Right cardiac atrium (tissue), 5 donors: ENCODE measurements around the gene EXOC3. TPM values are rescaled to one million over a fixed set of nuclear protein-coding genes. Genes with fewer than 3 reads are reported as not detected.
A peak's percentile ranks its signal among the peaks of the same experiment; 100 is the strongest.

Experiments used
- ATAC-seq, 2 donors: fragments of 200-7000 bp; cut with Tn5 transposase; one replicate each; pipeline versions ENCODE4 v1.8.0 to v1.9.1; 2020; ENCODE audit warnings: moderate library complexity in 2 of 2, mild to moderate bottlenecking in 1 of 2
- DNase-seq, 3 donors: peaks; one replicate each; pipeline ENCODE4 v3.0.0-alpha.2; 2020
- H3K27ac ChIP-seq: one replicate; pipeline ENCODE4 v1.5.1; 2013; ENCODE audit warnings: mild to moderate bottlenecking, low read length, control low read depth, moderate library complexity
- H3K27me3 ChIP-seq: one replicate; pipeline ENCODE4 v1.6.1; 2013; ENCODE audit not compliant: control insufficient read depth, insufficient read depth
- H3K4me1 ChIP-seq: one replicate; pipeline ENCODE4 v1.6.1; 2013; ENCODE audit warnings: low read length; ENCODE audit not compliant: control insufficient read depth, insufficient read depth
- H3K4me3 ChIP-seq: one replicate; pipeline ENCODE4 v1.5.1; 2013; ENCODE audit warnings: low read length, control low read depth
- H3K9me3 ChIP-seq: one replicate; pipeline ENCODE4 v1.6.1; 2013; ENCODE audit warnings: low read length; ENCODE audit not compliant: control insufficient read depth
- WGBS: extraction: QIAGEN DNeasy Blood & Tissue Kit; methylation state at CpG from one replicate; pipeline ENCODE4 v1.1.7; 2013; 5-methylcytosine and 5-hydroxymethylcytosine counted together
- intact Hi-C, 4 donors: fragments of 100-400 bp; cut with DNase I; formaldehyde crosslinking; loops; one replicate each; pipeline versions ENCODE4 v1.11.0 to v1.14.0; 2022 to 2023
- polyA plus RNA-seq: library from polyadenylated mRNA; stranded (reverse); fragments of 200-250 nt; gene quantifications from one replicate; pipeline ENCODE4 v1.2.3, GENCODE V29; 2013
- total RNA-seq, 4 donors: library from RNA; stranded (reverse); fragmentation: NEBNext Ultra II Directional; extraction: Animal tissue kit (Norgen Biotek cat#: 25700); gene quantifications; one replicate each; pipeline ENCODE4 v1.2.1, GENCODE V29; 2021
- donor health status: healthy with polysubstance abuse.
- donor health status: DM: no; HTN: yes; CAD: no.
- donor health status: DM: no; HTN: no; CAD: no.
- donor health status: DM: no; HTN: yes; CAD: no; lungs with severe emphysema.
- donor health status: DM: yes; HTN: yes; CAD: no.

Gene EXOC3
- total and polyA plus RNA-seq, 5 donors: 30.1 to 50.2 (median 46.5) TPM

DNA sequence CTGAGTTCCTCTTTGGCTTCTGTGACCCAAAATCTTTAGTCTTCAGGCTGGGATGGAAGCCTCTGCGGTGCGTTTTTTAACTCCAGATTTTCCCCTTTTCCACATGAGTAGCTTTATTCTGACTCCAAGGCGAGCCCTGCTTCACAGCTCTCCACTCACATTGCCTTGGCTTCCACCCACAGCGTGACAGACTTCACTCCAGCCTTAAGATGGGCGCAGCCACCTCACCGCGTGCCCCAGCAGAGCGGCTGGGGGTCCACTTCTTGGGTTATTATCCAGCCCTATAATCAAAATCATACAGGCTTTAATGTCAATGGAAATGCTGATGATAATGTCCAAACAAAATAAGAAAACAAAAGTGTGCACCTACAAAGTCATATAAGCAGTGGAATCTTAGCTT is 1.2 kb downstream of the EXOC3 start:
- Histone ChIP-seq H3K27me3 (no peaks in the 10 kb centered on the region), H3K4me3 (no peak overlapping the region), H3K4me1 (peaks cover 3% of the 10 kb centered on the region), H3K9me3 (no peaks in the 10 kb centered on the region), H3K27ac (no peak overlapping the region)
- DNase-seq: no peak
- WGBS: 86% methylated on average over 8 of the region's 8 CpGs
- ATAC-seq: no peak
- intact Hi-C loops: no loop called here

DNA sequence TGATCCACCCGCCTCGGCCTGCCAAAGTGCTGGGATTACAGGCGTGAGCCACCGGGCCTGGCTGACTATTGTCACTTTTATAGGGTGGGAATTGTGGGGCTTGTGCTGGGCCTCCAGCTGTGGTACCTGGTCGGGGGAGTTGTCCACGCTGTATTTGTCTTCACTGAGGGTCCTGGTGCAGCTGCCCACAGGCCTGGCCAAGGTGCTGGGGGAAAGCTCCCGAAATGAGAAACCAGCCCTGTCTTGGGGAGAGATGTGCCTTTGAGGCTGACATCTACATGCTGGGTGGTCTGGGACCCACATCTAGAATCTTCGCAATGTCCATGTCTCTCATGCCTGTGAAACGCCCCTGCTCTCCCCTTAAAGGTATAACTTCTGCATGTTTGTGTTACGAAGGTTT is 2.6 kb downstream of the EXOC3 start:
- ATAC-seq (no peak), DNase-seq (no peak)
- Histone ChIP-seq H3K4me3 (no peak overlapping the region), H3K4me1 (peaks cover 3% of the 10 kb centered on the region), H3K27me3 (no peaks in the 10 kb centered on the region), H3K27ac (no peak overlapping the region), H3K9me3 (no peaks in the 10 kb centered on the region)
- WGBS: 94% methylated on average over 10 of the region's 10 CpGs
- intact Hi-C loops: no loop called here

DNA sequence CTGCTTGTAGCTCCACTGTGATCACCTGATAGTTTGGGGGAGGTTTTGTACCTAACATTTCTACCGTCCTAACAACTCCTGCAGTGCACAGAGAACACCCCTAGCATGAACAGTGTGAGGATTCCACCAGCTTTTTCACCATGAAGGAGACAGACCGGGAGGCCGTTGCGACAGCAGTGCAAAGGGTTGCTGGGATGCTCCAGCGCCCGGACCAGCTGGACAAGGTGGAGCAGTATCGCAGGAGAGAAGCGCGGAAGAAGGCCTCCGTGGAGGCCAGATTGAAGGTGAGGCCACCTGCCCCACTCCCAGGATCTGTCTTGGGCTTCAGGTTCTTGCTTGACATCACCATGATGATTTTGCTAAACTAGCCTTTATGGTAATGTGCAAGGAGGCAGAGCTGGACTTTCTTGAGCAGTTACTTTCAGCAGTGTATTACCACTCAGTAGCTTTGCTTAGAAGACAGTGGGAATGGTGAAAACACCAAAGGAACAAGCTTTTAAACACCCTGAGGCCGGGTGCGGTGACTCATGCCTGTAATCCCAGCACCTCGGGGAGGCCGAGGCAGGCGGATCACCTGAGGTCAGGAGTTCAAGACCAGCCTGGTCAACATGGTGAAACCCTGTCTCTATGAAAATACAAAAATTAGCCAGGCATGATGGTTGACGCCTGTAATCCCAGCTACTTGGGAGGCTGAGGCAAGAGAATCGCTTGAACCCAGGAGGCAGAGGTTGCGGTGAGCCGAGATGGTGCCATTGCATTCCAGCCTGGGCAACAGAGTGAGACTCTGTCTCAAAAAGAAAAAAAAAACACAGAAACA is 3.3 kb downstream of the EXOC3 start:
- Histone ChIP-seq H3K4me3 (no peak overlapping the region), H3K9me3 (no peaks in the 10 kb centered on the region), H3K27me3 (no peaks in the 10 kb centered on the region), H3K27ac (no peak overlapping the region), H3K4me1 (peaks cover 3% of the 10 kb centered on the region)
- intact Hi-C loops: no loop called here
- WGBS: 90% methylated on average over 19 of the region's 19 CpGs
- DNase-seq (no peak), ATAC-seq (no peak)

DNA sequence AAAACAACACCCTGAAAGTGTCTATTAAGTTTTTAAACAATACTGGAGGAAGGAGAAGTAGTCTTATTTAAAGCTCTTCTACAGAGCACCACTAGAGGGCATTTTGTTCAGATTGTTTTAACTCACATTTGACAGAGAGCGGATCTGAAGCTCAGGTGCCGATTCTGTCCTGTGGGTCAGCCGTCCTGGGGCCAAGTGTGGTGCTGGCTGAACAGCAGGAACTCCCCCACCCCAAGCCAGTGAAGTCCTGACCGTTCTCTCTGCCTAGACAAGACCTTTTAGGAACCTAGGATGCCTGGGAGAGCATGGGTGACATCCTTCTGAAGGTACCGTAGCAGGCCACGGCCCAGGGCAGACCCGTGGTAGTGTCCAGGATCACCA is 3.9 kb downstream of the EXOC3 start:
- Histone ChIP-seq H3K9me3 (no peaks in the 10 kb centered on the region), H3K4me3 (no peak overlapping the region), H3K27me3 (no peaks in the 10 kb centered on the region), H3K27ac (no peak overlapping the region), H3K4me1 (peaks cover 3% of the 10 kb centered on the region)
- 56% methylated on average over 7 of the region's 7 CpGs for WGBS
- intact Hi-C loops: no loop called here
- DNase-seq (no peak), ATAC-seq (no peak)

DNA sequence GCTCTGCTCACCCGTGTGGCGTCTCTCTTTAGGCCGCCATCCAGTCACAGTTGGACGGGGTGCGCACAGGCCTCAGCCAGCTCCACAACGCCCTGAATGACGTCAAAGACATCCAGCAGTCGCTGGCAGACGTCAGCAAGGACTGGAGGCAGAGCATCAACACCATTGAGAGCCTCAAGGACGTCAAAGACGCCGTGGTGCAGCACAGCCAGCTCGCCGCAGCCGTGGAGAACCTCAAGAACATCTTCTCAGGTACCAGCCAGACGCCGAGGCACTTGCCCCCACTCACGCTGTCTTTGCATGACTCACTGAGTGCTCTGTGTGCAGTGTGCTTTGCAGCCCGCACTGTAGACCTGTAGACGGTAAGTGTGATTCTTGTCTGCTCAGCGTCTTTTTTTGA is 4.5 kb downstream of the EXOC3 start:
- intact Hi-C loops: no loop called here
- no peak overlapping the region for H3K4me3 ChIP-seq
- no peak overlapping the region for H3K27ac ChIP-seq
- no peaks in the 10 kb centered on the region for H3K27me3 ChIP-seq
- peaks cover 2% of the 10 kb centered on the region for H3K9me3 ChIP-seq
- 95% methylated on average over 21 of the region's 21 CpGs for WGBS
- peaks cover 3% of the 10 kb centered on the region for H3K4me1 ChIP-seq
- no peak for DNase-seq
- no peak for ATAC-seq

DNA sequence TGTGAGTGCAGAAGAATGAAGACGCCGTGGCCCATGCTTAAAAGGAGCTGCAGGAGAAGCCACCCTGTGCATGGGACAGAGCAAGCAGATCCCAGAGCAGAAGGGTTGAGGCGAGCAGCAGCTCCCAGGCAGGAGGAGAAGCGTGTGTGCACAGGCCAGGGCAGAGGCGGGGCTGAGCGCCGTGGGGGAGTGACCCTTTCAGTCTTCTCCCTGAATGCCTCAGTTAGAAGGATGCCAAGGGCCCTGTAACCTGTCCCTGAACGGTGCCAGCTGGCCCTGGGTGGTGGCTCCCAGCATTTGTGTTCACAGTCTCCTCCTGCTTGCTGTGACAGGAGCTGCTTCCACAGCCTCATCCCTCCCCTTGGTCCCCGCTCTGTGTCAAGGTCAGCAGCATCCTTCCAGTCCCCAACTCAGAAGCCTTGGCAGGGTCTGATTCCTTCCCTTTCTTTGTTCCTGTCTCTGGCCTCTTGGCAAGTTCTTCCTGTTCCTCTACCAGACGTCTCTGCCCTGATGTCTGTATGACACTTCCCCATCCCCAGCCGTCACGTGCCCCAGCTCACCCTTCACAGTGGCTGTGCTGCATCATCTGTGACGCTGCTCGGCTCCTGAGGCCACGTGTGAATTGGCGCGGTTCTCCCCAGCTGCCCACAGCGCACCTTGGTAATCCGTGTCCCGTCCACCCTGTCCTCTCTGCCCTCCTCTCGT is 5.2 kb downstream of the EXOC3 start:
- no peak overlapping the region for H3K27ac ChIP-seq
- WGBS: 87% methylated on average over 21 of the region's 21 CpGs
- intact Hi-C loops: no loop called here
- peaks cover 3% of the 10 kb centered on the region for H3K9me3 ChIP-seq
- peak; percentile 45 for ATAC-seq
- no peaks in the 10 kb centered on the region for H3K27me3 ChIP-seq
- no peak overlapping the region for H3K4me3 ChIP-seq
- peaks cover 3% of the 10 kb centered on the region for H3K4me1 ChIP-seq
- peak in 2 of 3 donors; percentile 46 to 78 for DNase-seq

DNA sequence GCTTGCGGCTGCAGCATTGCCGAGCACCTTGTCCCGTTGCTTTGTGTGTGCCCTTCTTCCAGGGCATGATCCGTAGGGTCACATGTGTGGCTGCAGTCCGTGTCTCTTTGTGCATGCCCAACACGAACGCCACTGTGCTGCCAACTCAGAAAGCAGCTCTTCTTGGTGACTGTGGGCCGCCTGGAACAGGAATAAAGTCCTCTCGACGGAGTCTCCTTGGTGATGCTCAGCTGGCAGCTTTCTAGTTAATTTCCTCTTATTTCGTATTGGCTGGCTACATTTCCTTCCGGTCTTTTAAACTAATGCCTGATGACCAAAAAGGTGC is 5.8 kb downstream of the EXOC3 start:
- intact Hi-C loops: no loop called here
- DNase-seq (no peak), ATAC-seq (no peak)
- WGBS: 89% methylated on average over 12 of the region's 12 CpGs
- H3K4me3 ChIP-seq: no peak overlapping the region
- no peaks in the 10 kb centered on the region for H3K27me3 ChIP-seq
- H3K9me3 ChIP-seq: peaks cover 3% of the 10 kb centered on the region
- peaks cover 2% of the 10 kb centered on the region for H3K4me1 ChIP-seq
- H3K27ac ChIP-seq: no peak overlapping the region

DNA sequence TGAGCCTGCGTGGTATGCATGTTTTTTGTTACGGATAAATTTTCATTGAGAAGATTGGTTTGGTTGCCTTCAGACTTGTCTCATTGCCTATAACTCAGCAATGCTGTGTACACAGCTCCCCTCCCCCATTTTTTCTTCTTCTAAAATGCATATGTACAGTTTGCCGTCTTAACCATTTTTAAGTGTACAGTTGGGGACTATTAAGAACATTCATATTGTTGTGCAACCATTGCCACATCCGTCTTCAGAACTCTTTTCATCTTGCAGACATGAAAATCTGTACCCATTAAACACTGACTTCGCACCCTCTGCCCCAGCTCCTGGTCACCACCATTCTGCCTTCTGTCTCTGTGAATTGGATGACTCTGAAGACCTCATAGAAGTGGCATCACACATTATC is 6.2 kb downstream of the EXOC3 start:
- no peak overlapping the region for H3K27ac ChIP-seq
- H3K4me3 ChIP-seq: no peak overlapping the region
- WGBS: 91% methylated on average over 5 of the region's 5 CpGs
- intact Hi-C loops: no loop called here
- ATAC-seq: no peak
- no peaks in the 10 kb centered on the region for H3K27me3 ChIP-seq
- H3K9me3 ChIP-seq: peaks cover 3% of the 10 kb centered on the region
- H3K4me1 ChIP-seq: no peaks in the 10 kb centered on the region
- no peak for DNase-seq

DNA sequence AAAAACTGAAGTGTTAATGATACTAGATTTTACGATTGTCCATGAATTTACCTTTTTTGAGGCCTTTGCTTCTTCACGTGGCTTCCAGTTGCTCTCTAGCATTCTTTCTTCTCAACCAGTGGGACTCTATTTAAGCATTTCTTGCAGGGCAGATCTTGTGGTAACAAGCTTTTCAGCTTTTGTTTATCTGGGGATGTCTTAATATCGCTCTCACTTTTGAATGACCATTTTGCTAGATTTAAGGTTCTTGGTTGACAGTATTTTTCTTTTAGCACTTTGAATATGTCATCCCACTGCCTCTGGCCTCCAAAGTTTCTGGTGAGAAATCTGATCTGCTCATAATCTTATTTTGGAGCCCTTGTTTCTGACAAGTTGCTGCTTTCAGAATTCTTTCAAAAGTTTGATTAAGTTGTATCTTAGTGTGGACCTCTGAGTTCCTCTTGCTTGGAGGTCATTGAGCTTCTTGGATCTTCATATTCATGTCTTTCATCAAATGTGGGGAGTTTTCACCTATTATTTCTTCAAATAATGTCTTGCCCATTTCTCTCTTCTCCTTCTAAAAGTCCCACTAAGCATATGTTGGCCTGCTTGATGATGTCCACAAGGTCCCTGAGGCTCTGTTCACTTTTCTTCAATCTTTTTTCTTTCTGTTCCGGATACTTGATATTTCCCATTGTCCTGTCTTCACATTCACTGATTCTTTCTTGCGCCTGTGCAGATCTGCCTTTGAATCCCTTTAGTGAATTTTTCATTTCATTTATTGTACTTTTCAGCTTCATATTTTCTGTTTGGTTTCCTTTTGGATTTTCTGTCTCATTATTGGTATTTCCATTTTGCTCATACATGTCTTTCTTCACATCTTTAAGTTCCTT is 8.8 kb downstream of the EXOC3 start:
- WGBS: 78% methylated on average over 5 of the region's 5 CpGs
- intact Hi-C loops: no loop called here

DNA sequence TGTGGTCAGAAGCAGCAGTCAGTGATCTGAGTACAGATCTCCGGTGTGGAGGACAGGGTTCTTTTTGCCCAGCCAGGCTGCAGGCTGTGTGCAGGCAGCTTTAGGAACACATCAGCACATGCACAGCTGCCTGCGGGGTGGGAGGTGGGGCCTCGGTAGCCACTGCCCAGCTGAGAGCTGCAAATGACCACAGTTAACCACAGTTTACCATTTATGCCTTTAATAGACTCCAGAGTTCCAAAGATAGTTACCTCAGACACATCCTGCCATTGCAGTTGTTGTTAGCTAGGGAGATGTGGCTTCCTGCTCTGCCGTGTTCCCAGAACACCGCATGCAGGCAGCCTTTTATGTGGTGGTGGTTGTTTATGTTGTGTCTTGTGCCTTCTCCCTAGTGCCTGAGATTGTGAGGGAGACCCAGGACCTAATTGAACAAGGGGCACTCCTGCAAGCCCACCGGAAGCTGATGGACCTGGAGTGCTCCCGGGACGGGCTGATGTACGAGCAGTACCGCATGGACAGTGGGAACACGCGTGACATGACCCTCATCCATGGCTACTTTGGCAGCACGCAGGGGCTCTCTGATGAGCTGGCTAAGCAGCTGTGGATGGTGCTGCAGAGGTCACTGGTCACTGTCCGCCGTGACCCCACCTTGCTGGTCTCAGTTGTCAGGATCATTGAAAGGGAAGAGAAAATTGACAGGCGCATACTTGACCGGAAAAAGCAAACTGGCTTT is 10.2 kb downstream of the EXOC3 start:
- no peaks in the 10 kb centered on the region for H3K27me3 ChIP-seq
- peaks cover 3% of the 10 kb centered on the region for H3K9me3 ChIP-seq
- no peak overlapping the region for H3K27ac ChIP-seq
- ATAC-seq: no peak
- intact Hi-C loops: no loop called here
- no peak overlapping the region for H3K4me3 ChIP-seq
- 97% methylated on average over 17 of the region's 17 CpGs for WGBS
- DNase-seq: no peak
- H3K4me1 ChIP-seq: no peaks in the 10 kb centered on the region

More for the DNA sequence above, 8.8 kb downstream of the EXOC3 start:
- H3K27ac ChIP-seq: no peak overlapping the region
- H3K27me3 ChIP-seq: no peaks in the 10 kb centered on the region
- DNase-seq (no peak), ATAC-seq (no peak)
- peaks cover 3% of the 10 kb centered on the region for H3K9me3 ChIP-seq
- H3K4me1 ChIP-seq: no peaks in the 10 kb centered on the region
- no peak overlapping the region for H3K4me3 ChIP-seq
